Measurements from ENCODE around the gene LKAAEAR1. TPM values are rescaled to one million over a fixed set of nuclear protein-coding genes. Genes with fewer than 3 reads are reported as not detected.
A peak's percentile ranks its signal among the peaks of the same experiment; 100 is the strongest.

Gene LKAAEAR1
- total RNA-seq, 3 donors from 2014 or later (not counting 1 experiment from before 2014, with no cell fraction given) = not detected

DNA sequence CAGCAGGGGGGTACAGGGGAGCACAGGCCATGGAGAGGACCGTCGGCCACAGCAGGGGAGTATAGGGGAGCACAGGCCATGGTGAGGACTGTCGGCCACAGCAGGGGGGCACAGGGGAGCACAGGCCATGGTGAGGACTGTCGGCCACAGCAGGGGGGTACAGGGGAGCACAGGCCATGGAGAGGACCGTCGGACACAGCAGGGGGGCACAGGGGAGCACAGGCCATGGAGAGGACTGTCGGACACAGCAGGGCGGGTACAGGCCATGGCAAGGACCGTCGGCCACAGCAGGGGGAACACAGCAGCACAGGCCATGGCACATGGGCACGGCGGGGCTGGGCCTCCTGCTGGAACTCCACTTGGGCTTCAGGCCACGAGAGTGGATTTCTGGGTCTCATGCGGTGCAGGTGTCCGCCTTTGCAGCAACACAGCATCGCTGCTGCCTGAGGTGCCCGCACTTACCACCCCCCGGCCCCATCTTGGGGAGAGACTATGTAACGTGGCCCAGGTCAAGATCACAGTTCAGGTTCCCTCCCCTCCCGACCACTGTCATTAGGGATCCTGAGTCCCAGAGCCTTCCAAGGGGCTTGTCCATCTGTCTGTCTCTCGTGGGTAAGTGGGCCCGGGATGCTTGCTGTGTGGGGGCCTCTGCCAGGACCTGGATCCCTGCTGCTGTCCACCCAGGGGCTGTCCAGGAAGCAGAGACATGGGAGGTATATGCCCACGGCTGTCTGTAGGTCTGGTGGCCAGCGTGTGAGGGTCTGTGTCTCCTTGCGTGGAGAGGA, 20.7 kb upstream of the LKAAEAR1 start:
- peaks cover 17% of the 10 kb centered on the region for H3K27me3 ChIP-seq (ENCODE audit: control insufficient read depth, insufficient read depth, low read length)
- 94% methylated on average over 25 of the region's 25 CpGs for whole genome bisulfite sequencing (ENCODE audit: insufficient coverage)
- no peak overlapping the region for H3K27ac Mint-ChIP-seq
- no peak for ATAC-seq
- H3K36me3 ChIP-seq (ENCODE audit: control insufficient read depth, insufficient read depth, low read length) = no peaks in the 10 kb centered on the region
- peaks cover 0 to 21% of the 10 kb centered on the region in 2 donors for H3K4me1 Mint-ChIP-seq
- TF ChIP-seq, protein P1, sequence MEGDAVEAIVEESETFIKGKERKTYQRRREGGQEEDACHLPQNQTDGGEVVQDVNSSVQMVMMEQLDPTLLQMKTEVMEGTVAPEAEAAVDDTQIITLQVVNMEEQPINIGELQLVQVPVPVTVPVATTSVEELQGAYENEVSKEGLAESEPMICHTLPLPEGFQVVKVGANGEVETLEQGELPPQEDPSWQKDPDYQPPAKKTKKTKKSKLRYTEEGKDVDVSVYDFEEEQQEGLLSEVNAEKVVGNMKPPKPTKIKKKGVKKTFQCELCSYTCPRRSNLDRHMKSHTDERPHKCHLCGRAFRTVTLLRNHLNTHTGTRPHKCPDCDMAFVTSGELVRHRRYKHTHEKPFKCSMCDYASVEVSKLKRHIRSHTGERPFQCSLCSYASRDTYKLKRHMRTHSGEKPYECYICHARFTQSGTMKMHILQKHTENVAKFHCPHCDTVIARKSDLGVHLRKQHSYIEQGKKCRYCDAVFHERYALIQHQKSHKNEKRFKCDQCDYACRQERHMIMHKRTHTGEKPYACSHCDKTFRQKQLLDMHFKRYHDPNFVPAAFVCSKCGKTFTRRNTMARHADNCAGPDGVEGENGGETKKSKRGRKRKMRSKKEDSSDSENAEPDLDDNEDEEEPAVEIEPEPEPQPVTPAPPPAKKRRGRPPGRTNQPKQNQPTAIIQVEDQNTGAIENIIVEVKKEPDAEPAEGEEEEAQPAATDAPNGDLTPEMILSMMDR (IDR thresholded peaks at IDR 0.05) = no peak
- DNase-seq = peak in 1 of 2 donors; percentile 9
- H3K27me3 Mint-ChIP-seq (ENCODE audit: low read depth in 2 of 2) = peaks cover 14 to 33% of the 10 kb centered on the region in 2 donors
- no peaks in the 10 kb centered on the region for H3K9me3 ChIP-seq (ENCODE audit: control insufficient read depth, insufficient read depth, low read length)
- H3K4me1 ChIP-seq (ENCODE audit: control insufficient read depth, insufficient read depth, low read length) = peaks cover 39% of the 10 kb centered on the region
- intact Hi-C loops (cut with micrococcal nuclease) = no loop called here
- H3K4me3 Mint-ChIP-seq = no peak overlapping the region
- no peak overlapping the region for H3K27ac ChIP-seq (ENCODE audit: low read length)
- H3K4me3 ChIP-seq (ENCODE audit: low read length) = no peak overlapping the region
- H3K36me3 Mint-ChIP-seq = no peaks in the 10 kb centered on the region
- no peaks in the 10 kb centered on the region for H3K9me3 Mint-ChIP-seq

DNA sequence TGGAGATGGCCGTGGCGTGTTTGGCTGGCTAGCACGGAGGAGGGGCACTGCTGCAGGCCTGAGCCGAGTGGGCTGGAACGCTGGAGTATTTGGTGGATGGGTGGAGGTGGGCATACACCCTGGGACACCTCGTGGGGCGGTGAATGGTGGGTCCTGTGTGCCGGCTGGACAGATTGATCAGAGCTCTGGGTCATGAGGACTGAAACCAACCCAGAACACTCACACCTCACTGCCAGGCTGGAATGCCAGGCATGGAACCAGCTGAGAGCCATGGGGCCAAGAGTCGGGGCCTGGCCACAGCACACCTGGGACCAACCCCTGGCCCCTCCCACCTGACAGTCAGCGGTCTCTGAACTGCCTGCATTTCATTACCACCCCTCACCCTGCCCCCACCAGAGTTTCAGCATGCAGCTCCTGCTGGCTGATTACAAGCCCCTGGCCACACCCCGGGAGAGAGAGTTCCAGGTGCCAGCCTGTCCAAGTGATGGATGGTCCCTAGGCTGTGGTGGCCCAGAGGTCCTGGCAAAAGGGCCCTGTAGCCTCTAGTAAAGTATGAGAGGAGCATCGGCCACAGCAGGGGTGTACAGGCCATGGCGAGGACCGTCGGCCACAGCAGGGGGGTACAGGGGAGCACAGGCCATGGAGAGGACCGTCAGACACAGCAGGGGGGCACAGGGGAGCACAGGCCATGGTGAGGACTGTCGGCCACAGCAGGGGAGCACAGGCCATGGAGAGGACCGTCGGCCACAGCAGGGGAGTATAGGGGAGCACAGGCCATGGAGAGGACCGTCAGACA, 19.9 kb upstream of the LKAAEAR1 start:
- Mint-ChIP-seq H3K4me1 (peaks cover 0 to 21% of the 10 kb centered on the region in 2 donors), H3K9me3 (no peaks in the 10 kb centered on the region), H3K27ac (no peak overlapping the region), H3K36me3 (no peaks in the 10 kb centered on the region), H3K27me3 (ENCODE audit: low read depth in 2 of 2) (peaks cover 14 to 33% of the 10 kb centered on the region in 2 donors), H3K4me3 (no peak overlapping the region)
- H3K4me3 ChIP-seq (ENCODE audit: low read length) = no peak overlapping the region
- DNase-seq = peak in 1 of 2 donors; percentile 4
- no peaks in the 10 kb centered on the region for H3K9me3 ChIP-seq (ENCODE audit: control insufficient read depth, insufficient read depth, low read length)
- H3K36me3 ChIP-seq (ENCODE audit: control insufficient read depth, insufficient read depth, low read length) = no peaks in the 10 kb centered on the region
- TF ChIP-seq, protein P1 (IDR thresholded peaks at IDR 0.05) = no peak
- peaks cover 17% of the 10 kb centered on the region for H3K27me3 ChIP-seq (ENCODE audit: control insufficient read depth, insufficient read depth, low read length)
- intact Hi-C loops (cut with micrococcal nuclease) = no loop called here
- no peak for ATAC-seq
- peaks cover 47% of the 10 kb centered on the region for H3K4me1 ChIP-seq (ENCODE audit: control insufficient read depth, insufficient read depth, low read length)
- H3K27ac ChIP-seq (ENCODE audit: low read length) = no peak overlapping the region
- WGBS (ENCODE audit: insufficient coverage) = 88% methylated on average over 20 of the region's 20 CpGs

DNA sequence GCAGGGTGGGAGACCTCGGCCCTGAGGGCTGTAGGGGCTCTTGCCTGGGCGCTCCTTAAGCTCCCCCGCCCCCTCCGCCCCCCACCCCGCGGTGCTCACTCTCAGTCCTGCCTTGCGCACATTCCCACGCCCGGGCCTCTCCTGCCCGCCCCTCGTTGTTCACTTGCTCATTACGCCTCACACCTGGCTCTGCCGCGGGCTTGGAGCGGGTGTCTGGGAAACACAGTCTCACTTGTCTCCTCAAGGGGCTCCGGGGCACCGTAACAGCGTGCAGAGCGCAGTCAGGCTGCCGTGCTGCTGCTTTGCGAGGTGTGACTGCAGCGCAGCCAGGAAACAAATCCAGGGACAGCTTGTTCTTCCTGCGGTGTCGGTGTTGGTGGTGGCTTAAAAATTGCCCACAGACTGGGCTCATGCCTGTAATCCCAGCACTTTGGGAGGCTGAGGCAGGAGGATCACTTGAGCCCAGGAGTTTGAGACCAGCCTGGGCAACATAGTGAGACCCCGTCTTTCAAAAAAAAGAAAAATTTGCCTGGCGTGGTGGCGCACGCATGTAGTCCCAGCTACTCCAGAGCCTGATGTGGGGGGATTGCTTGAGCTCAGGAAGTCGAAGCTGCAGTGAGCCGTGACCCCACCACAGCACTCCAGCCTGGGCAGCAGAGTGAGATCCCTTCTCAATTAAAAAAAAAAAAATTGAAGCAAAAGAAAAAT, 18.6 kb upstream of the LKAAEAR1 start:
- no peaks in the 10 kb centered on the region for H3K9me3 Mint-ChIP-seq
- peaks cover 46% of the 10 kb centered on the region for H3K4me1 ChIP-seq (ENCODE audit: control insufficient read depth, insufficient read depth, low read length)
- H3K9me3 ChIP-seq (ENCODE audit: control insufficient read depth, insufficient read depth, low read length) = no peaks in the 10 kb centered on the region
- H3K4me3 Mint-ChIP-seq = no peak overlapping the region
- H3K27me3 ChIP-seq (ENCODE audit: control insufficient read depth, insufficient read depth, low read length) = peaks cover 17% of the 10 kb centered on the region
- peaks cover 14 to 33% of the 10 kb centered on the region in 2 donors for H3K27me3 Mint-ChIP-seq (ENCODE audit: low read depth in 2 of 2)
- ATAC-seq = no peak
- H3K4me1 Mint-ChIP-seq = peaks cover 0 to 15% of the 10 kb centered on the region in 2 donors
- no peaks in the 10 kb centered on the region for H3K36me3 ChIP-seq (ENCODE audit: control insufficient read depth, insufficient read depth, low read length)
- H3K27ac ChIP-seq (ENCODE audit: low read length) = no peak overlapping the region
- no peaks in the 10 kb centered on the region for H3K36me3 Mint-ChIP-seq
- WGBS (ENCODE audit: insufficient coverage) = 23% methylated on average over 28 of the region's 30 CpGs
- TF ChIP-seq, protein P1 (IDR thresholded peaks at IDR 0.05) = no peak
- no peak overlapping the region for H3K27ac Mint-ChIP-seq
- DNase-seq = peak in 1 of 2 donors; percentile 13
- intact Hi-C loops (cut with micrococcal nuclease) = no loop called here
- no peak overlapping the region for H3K4me3 ChIP-seq (ENCODE audit: low read length)

Measured in natural killer cell (primary cell).